Measurements from ENCODE around the gene SLC35F4. TPM values are rescaled to one million over a fixed set of nuclear protein-coding genes. Genes with fewer than 3 reads are reported as not detected.

SLC35F4 gene
- total and polyA plus RNA-seq, 8 donors: 0.16 to 1.9 (median 0.36) TPM; not detected in 4

DNA sequence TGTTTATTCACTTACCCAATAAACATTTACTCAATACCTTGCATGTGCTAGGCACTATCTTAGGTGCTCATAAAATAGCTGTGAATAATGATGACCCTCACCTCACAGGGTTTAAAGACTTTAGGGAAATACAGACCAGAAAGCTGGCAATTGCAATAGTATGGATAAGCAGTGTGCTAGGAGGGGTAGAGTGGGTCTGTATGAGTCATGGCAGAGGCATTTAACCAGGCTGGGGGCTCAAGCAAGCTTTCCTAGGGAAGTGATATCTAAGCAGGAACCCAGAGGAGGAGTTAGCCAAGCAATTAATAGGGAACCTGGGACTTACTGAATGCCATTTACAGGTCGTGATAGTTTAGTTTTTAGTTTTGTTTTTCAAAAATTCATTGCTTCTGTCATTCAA is 248.4 kb downstream of the SLC35F4 start:
- 23 to 39% methylated on average over 1 of the region's 1 CpG for WGBS, 2 donors
- no peak overlapping the region for H3K4me3 ChIP-seq
- no peaks in the 10 kb centered on the region for H3K36me3 ChIP-seq
- H3K9me3 ChIP-seq: no peaks in the 10 kb centered on the region
- no peak overlapping the region for H3K27ac ChIP-seq
- intact Hi-C loops (cut with DNase I): no loop called here
- FAIRE-seq (no peak), DNase-seq (no peak), ATAC-seq (no peak)
- H3K27me3 ChIP-seq: no peaks in the 10 kb centered on the region
- no peak for TF ChIP-seq CTCF (IDR thresholded peaks at IDR 0.05)
- H3K4me1 ChIP-seq: no peaks in the 10 kb centered on the region

GRCh38 chr14:57612946-57613345 is 252.9 kb downstream of the SLC35F4 start:
- no peaks in the 10 kb centered on the region for H3K9me3 ChIP-seq
- WGBS, 2 donors: 66 to 75% methylated on average over 2 of the region's 2 CpGs

DNA sequence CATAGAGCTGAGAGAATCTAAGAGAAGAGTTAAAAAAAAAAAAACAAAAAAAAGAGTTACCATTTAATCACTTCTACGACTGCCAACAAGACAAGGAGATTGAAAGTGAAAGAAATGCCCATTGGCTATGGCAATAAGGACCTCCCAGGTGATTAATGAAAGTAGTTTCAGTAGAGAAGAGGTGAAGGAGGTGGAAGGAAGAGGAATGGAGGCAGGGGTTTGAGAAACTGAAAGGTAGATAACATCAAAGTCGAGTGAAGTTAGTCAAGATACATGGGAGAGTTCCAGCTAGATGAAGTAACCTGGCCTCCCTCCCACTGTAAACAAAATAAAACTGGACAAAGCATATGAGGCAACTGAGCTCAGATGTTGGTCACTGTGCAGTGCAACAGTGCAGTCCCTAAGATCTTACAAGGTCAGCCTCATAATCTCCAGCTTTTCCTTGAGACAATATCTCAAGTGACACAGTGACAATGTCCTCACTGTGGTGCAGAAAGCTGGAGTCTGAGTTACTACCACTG is 254.3 kb downstream of the SLC35F4 start:
- intact Hi-C loops (cut with DNase I): no loop called here
- 29 to 38% methylated on average over 2 of the region's 2 CpGs for WGBS, 2 donors
- Histone ChIP-seq H3K9me3 (no peaks in the 10 kb centered on the region), H3K36me3 (no peaks in the 10 kb centered on the region), H3K4me3 (no peak overlapping the region), H3K27me3 (no peaks in the 10 kb centered on the region), H3K4me1 (no peaks in the 10 kb centered on the region), H3K27ac (no peak overlapping the region)
- TF ChIP-seq CTCF (IDR thresholded peaks at IDR 0.05): no peak
- DNase-seq (no peak), FAIRE-seq (no peak), ATAC-seq (no peak)

More at GRCh38 chr14:57612946-57613345, 252.9 kb downstream of the SLC35F4 start:
- DNase-seq (no peak), ATAC-seq (no peak), FAIRE-seq (no peak)
- Histone ChIP-seq H3K4me1 (no peaks in the 10 kb centered on the region), H3K4me3 (no peak overlapping the region), H3K36me3 (no peaks in the 10 kb centered on the region), H3K27me3 (no peaks in the 10 kb centered on the region), H3K27ac (no peak overlapping the region)
- intact Hi-C loops (cut with DNase I): no loop called here
- no peak for TF ChIP-seq CTCF (IDR thresholded peaks at IDR 0.05)

DNA sequence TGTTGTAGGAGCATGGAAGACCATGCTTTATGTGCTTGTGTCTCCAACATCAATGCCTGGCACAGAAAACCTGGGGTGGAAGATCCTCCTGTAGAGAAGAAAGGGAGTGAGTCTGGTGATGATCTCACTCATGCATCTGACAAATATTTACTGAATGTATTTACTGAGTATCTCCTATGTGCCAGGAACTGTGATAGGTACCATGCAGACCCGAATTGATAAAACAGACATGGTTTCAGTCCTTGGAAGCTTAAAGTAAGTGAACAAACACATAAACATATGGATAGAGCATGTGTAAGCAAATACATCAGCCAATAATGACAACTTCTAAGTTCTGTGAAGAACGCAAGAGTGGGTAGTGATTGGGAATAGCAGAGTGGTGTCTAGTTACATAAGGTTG is 255.3 kb downstream of the SLC35F4 start:
- intact Hi-C loops (cut with DNase I): no loop called here
- WGBS, 2 donors: 42 to 47% methylated on average over 2 of the region's 2 CpGs
- Histone ChIP-seq H3K4me3 (no peak overlapping the region), H3K9me3 (no peaks in the 10 kb centered on the region), H3K27ac (no peak overlapping the region), H3K36me3 (no peaks in the 10 kb centered on the region), H3K27me3 (no peaks in the 10 kb centered on the region), H3K4me1 (no peaks in the 10 kb centered on the region)
- FAIRE-seq: no peak
- DNase-seq: no peak
- ATAC-seq: no peak
- no peak for TF ChIP-seq CTCF (IDR thresholded peaks at IDR 0.05)

DNA sequence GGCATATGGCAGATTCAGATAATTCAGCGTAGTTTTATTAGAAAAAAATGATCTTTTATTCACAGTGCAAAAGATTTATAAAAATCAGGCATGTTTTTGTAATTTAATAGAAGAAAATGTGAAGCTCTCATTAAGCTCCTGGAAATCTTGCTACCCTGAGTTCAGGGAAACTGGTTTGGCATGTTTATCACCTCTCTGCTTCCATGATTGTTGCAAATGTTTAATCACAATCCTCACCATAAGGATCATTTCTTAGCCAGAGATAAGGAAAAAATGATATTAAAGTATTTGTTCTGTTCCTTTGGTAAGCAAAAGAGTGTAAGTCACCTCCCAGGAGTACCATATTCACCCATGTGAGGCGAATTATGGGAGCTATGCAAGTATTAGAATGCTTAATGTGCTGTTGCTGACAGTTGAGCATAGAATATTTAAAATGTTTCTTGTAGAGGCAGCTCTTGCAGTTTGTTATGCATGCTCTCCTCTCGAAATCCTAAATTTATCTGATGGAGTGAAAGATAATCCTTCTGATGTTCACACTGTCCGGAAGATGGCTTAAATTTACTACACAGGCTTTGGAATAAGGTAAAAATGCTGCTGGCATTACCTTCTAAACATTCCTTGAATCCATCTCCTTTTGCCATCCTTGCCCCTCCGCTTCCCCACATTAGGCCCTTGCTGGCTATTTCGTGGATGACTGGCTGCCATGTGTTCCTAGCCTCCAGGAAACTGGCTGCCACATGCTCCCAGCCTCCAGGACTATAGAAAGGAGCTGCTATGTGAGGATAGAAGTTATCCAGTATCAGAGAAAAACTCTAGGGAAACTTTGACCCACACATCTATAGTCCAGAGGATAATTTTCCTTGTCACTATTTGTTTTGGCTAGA is 256.5 kb downstream of the SLC35F4 start:
- no peaks in the 10 kb centered on the region for H3K9me3 ChIP-seq
- no peaks in the 10 kb centered on the region for H3K36me3 ChIP-seq
- DNase-seq: no peak
- FAIRE-seq: no peak
- no peak for TF ChIP-seq CTCF (IDR thresholded peaks at IDR 0.05)
- H3K4me3 ChIP-seq: no peak overlapping the region
- H3K27me3 ChIP-seq: no peaks in the 10 kb centered on the region
- no peaks in the 10 kb centered on the region for H3K4me1 ChIP-seq
- 55 to 64% methylated on average over 6 of the region's 6 CpGs for WGBS, 2 donors
- intact Hi-C loops (cut with DNase I): no loop called here
- no peak for ATAC-seq
- H3K27ac ChIP-seq: no peak overlapping the region

Measured in pancreas (tissue), 10 donors.